WTC11 (cell line): ENCODE data around the gene SPACA7. TPM values are rescaled to one million over a fixed set of nuclear protein-coding genes. Genes with fewer than 3 reads are reported as not detected.
A peak's percentile ranks its signal among the peaks of the same experiment; 100 is the strongest.

Experiments used
- ATAC-seq: fragments of 200-7000 bp; cut with Tn5 transposase; 2 replicates; pipeline ENCODE4 v1.10.0; 2021; ENCODE audit warnings: mild to moderate bottlenecking, moderate library complexity
- CTCF ChIA-PET: fragments of 300-600 bp; sonication (Branson Sonifier 250); formaldehyde crosslinking; loops from one replicate; lab custom pipeline; 2021; ENCODE audit warnings: antibody characterized with exemption; lab: Charles Lee
- POLR2A ChIA-PET: fragments of 350-600 bp; sonication (Branson Sonifier 250); formaldehyde crosslinking; loops from one replicate; lab custom pipeline; 2021; ENCODE audit warnings: antibody characterized with exemption; lab: Charles Lee
- DNase-seq: peaks from one replicate; pipeline ENCODE4 v3.0.0; 2021; ENCODE audit warnings: low spot score
- H3K27ac Mint-ChIP-seq: 2 replicates; pipeline ENCODE4 v1.8.0; 2021; ENCODE audit warnings: mixed read lengths
- H3K27me3 Mint-ChIP-seq: 2 replicates; pipeline ENCODE4 v1.8.0; 2021; ENCODE audit warnings: low read depth, mild to moderate bottlenecking, moderate library complexity, mixed read lengths
- H3K36me3 Mint-ChIP-seq: 2 replicates; pipeline ENCODE4 v1.8.0; 2021; ENCODE audit warnings: mixed read lengths
- H3K4me1 Mint-ChIP-seq: 2 replicates; pipeline ENCODE4 v1.8.0; 2022; ENCODE audit warnings: mixed read lengths
- H3K4me3 Mint-ChIP-seq: 2 replicates; pipeline ENCODE4 v1.8.0; 2021; ENCODE audit warnings: mild to moderate bottlenecking, moderate library complexity, mixed read lengths
- H3K9me3 Mint-ChIP-seq: 2 replicates; pipeline ENCODE4 v1.8.0; 2021; ENCODE audit warnings: mixed read lengths
- ATF1 ChIP-seq: sonication (generic); formaldehyde crosslinking; IDR thresholded peaks from 2 replicates; pipeline ENCODE4 v1.8.1; 2023; ENCODE audit warnings: mild to moderate bottlenecking, moderate library complexity, missing genetic modification reagents
- CREM ChIP-seq: sonication (generic); formaldehyde crosslinking; IDR thresholded peaks from 2 replicates; pipeline ENCODE4 v1.8.1; 2022; ENCODE audit warnings: mild to moderate bottlenecking, missing genetic modification reagents, moderate library complexity
- E2F1 ChIP-seq: sonication (generic); formaldehyde crosslinking; IDR thresholded peaks from 2 replicates; pipeline ENCODE4 v1.8.0; 2022; ENCODE audit warnings: mild to moderate bottlenecking, missing genetic modification reagents
- EMX1 ChIP-seq: fragments of 250-450 bp; sonication (Bioruptor Pico); IDR thresholded peaks from 2 replicates; pipeline ENCODE4 v1.8.0; 2021; ENCODE audit warnings: mild to moderate bottlenecking
- FOXP1 ChIP-seq: sonication (generic); formaldehyde crosslinking; IDR thresholded peaks from 2 replicates; pipeline ENCODE4 v1.8.0; 2022; ENCODE audit warnings: missing genetic modification reagents, mild to moderate bottlenecking, moderate library complexity, borderline replicate concordance
- GTF2I ChIP-seq: fragments of 250-450 bp; sonication (Bioruptor Pico); conservative IDR thresholded peaks from 2 replicates; pipeline ENCODE4 v1.4.0; 2021; ENCODE audit warnings: mild to moderate bottlenecking
- HMGA2 ChIP-seq: fragments of 250-450 bp; sonication (Bioruptor Pico); IDR thresholded peaks from 2 replicates; pipeline ENCODE4 v1.4.0; 2021; ENCODE audit warnings: mild to moderate bottlenecking, moderate library complexity
- JUN ChIP-seq: sonication (generic); formaldehyde crosslinking; IDR thresholded peaks from 2 replicates; pipeline ENCODE4 v1.8.0; 2023; ENCODE audit warnings: mild to moderate bottlenecking, missing genetic modification reagents
- MXD4 ChIP-seq: fragments of 250-450 bp; sonication (Bioruptor Pico); IDR thresholded peaks from 2 replicates; pipeline ENCODE4 v1.8.0; 2021; ENCODE audit warnings: mild to moderate bottlenecking, moderate library complexity, borderline replicate concordance
- NFYB ChIP-seq: sonication (generic); formaldehyde crosslinking; conservative IDR thresholded peaks from 2 replicates; pipeline ENCODE4 v1.8.0; 2022; ENCODE audit warnings: low read depth, missing genetic modification reagents
- NR2C2 ChIP-seq: sonication (generic); formaldehyde crosslinking; IDR thresholded peaks from 2 replicates; pipeline ENCODE4 v1.8.0; 2022; ENCODE audit warnings: mild to moderate bottlenecking, missing genetic modification reagents
- PREB ChIP-seq: sonication (generic); formaldehyde crosslinking; IDR thresholded peaks from 2 replicates; pipeline ENCODE4 v1.8.1; 2022; ENCODE audit warnings: mild to moderate bottlenecking, missing genetic modification reagents, moderate library complexity, borderline replicate concordance
- TEAD1 ChIP-seq: sonication (generic); formaldehyde crosslinking; IDR thresholded peaks from 2 replicates; pipeline ENCODE4 v1.8.0; 2022; ENCODE audit warnings: mild to moderate bottlenecking, missing genetic modification reagents
- TEAD4 ChIP-seq: sonication (generic); formaldehyde crosslinking; IDR thresholded peaks from 2 replicates; pipeline ENCODE4 v1.8.0; 2022; ENCODE audit warnings: mild to moderate bottlenecking, missing genetic modification reagents
- ZNF121 ChIP-seq: sonication (generic); formaldehyde crosslinking; IDR thresholded peaks from 2 replicates; pipeline ENCODE4 v1.8.0; 2023; ENCODE audit warnings: missing genetic modification reagents
- ZNF263 ChIP-seq: sonication (generic); formaldehyde crosslinking; IDR thresholded peaks from 2 replicates; pipeline ENCODE4 v1.8.1; 2022; ENCODE audit warnings: low read depth, mild to moderate bottlenecking, moderate library complexity, missing genetic modification reagents
- ZNF317 ChIP-seq: sonication (generic); formaldehyde crosslinking; IDR thresholded peaks from 2 replicates; pipeline ENCODE4 v1.8.1; 2023; ENCODE audit warnings: low read depth, mild to moderate bottlenecking, moderate library complexity, missing genetic modification reagents, borderline replicate concordance
- ZNF416 ChIP-seq: fragments of 250-450 bp; sonication (Bioruptor Pico); IDR thresholded peaks from 2 replicates; pipeline ENCODE4 v1.9.0; 2021; ENCODE audit warnings: mild to moderate bottlenecking, inconsistent platforms
- ZNF425 ChIP-seq: fragments of 250-450 bp; sonication (Bioruptor Pico); conservative IDR thresholded peaks from 2 replicates; pipeline ENCODE4 v1.9.0; 2021; ENCODE audit warnings: mild to moderate bottlenecking
- total RNA-seq: library from RNA; stranded (reverse); gene quantifications from 3 replicates; pipeline ENCODE4 v1.2.3, GENCODE V29; 2021
- TF ChIP-seq, protein P1 (sequence below): sonication (generic); formaldehyde crosslinking; IDR thresholded peaks from 2 replicates; pipeline ENCODE4 v1.8.1; 2023; ENCODE audit warnings: mild to moderate bottlenecking, missing genetic modification reagents
- TF ChIP-seq, protein P2 (sequence below): fragments of 250-450 bp; sonication (Bioruptor Pico); IDR thresholded peaks from 2 replicates; pipeline ENCODE4 v1.9.0; 2021; ENCODE audit warnings: mild to moderate bottlenecking
- TF ChIP-seq, protein P3 (sequence below): sonication (generic); formaldehyde crosslinking; IDR thresholded peaks from 2 replicates; pipeline ENCODE4 v1.8.1; 2023; ENCODE audit warnings: mild to moderate bottlenecking, missing genetic modification reagents, moderate library complexity

Gene SPACA7
- total RNA-seq, 1 experiment from 2014 or later = not detected

GRCh38 chr13:112330066-112330465, 46.1 kb upstream of the SPACA7 start:
- ChIA-PET CTCF (interaction anchor here (1.1 to 2.3 kb wide), 2 partner anchors 113 to 890 kb away, joined by 3 to 12 read pairs; no protein-coding TSS in a partner anchor), POLR2A (no interaction called here)
- ATAC-seq (no peak), DNase-seq (no peak)
- Mint-ChIP-seq H3K4me1 (peaks cover 18% of the 10 kb centered on the region), H3K27me3 (peaks cover 58% of the 10 kb centered on the region), H3K27ac (no peak overlapping the region), H3K4me3 (no peak overlapping the region; the same call in 1 of the 2 replicates), H3K36me3 (no peaks in the 10 kb centered on the region), H3K9me3 (no peaks in the 10 kb centered on the region)
- no peak for TF ChIP-seq ZNF425
- TF ChIP-seq NFYB (CRISPR knock-in tag) = no peak
- TF ChIP-seq, protein P1, sequence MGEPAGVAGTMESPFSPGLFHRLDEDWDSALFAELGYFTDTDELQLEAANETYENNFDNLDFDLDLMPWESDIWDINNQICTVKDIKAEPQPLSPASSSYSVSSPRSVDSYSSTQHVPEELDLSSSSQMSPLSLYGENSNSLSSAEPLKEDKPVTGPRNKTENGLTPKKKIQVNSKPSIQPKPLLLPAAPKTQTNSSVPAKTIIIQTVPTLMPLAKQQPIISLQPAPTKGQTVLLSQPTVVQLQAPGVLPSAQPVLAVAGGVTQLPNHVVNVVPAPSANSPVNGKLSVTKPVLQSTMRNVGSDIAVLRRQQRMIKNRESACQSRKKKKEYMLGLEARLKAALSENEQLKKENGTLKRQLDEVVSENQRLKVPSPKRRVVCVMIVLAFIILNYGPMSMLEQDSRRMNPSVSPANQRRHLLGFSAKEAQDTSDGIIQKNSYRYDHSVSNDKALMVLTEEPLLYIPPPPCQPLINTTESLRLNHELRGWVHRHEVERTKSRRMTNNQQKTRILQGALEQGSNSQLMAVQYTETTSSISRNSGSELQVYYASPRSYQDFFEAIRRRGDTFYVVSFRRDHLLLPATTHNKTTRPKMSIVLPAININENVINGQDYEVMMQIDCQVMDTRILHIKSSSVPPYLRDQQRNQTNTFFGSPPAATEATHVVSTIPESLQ = no peak
- no peak for TF ChIP-seq PREB (CRISPR knock-in tag)
- TF ChIP-seq, protein P2, sequence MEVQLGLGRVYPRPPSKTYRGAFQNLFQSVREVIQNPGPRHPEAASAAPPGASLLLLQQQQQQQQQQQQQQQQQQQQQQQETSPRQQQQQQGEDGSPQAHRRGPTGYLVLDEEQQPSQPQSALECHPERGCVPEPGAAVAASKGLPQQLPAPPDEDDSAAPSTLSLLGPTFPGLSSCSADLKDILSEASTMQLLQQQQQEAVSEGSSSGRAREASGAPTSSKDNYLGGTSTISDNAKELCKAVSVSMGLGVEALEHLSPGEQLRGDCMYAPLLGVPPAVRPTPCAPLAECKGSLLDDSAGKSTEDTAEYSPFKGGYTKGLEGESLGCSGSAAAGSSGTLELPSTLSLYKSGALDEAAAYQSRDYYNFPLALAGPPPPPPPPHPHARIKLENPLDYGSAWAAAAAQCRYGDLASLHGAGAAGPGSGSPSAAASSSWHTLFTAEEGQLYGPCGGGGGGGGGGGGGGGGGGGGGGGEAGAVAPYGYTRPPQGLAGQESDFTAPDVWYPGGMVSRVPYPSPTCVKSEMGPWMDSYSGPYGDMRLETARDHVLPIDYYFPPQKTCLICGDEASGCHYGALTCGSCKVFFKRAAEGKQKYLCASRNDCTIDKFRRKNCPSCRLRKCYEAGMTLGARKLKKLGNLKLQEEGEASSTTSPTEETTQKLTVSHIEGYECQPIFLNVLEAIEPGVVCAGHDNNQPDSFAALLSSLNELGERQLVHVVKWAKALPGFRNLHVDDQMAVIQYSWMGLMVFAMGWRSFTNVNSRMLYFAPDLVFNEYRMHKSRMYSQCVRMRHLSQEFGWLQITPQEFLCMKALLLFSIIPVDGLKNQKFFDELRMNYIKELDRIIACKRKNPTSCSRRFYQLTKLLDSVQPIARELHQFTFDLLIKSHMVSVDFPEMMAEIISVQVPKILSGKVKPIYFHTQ = no peak
- no peak for TF ChIP-seq EMX1 (CRISPR knock-in tag)
- no peak for TF ChIP-seq GTF2I (CRISPR knock-in tag)
- TF ChIP-seq HMGA2 (CRISPR knock-in tag) = no peak

GRCh38 chr13:112330479-112331381, 45.4 kb upstream of the SPACA7 start:
- POLR2A ChIA-PET = interaction anchor here (0.6 to 1.1 kb wide), 2 partner anchors 258 to 357 kb away, joined by 3 to 9 read pairs; no protein-coding TSS in a partner anchor
- Mint-ChIP-seq H3K27me3 (peaks cover 59% of the 10 kb centered on the region), H3K36me3 (no peaks in the 10 kb centered on the region), H3K4me1 (peaks cover 16% of the 10 kb centered on the region), H3K9me3 (peaks cover 2% of the 10 kb centered on the region; the same call in 1 of the 2 replicates), H3K27ac (no peak overlapping the region), H3K4me3 (peak overlapping the region; percentile 62)
- DNase-seq = no peak
- peak; percentile 57 for ATAC-seq
- TF ChIP-seq ZNF263 (CRISPR knock-in tag) (0 out of 2 replicates have a peak, but pooled peaks have one; percentile 21), MXD4 (CRISPR knock-in tag) (no peak), TEAD4 (CRISPR knock-in tag) (no peak), ATF1 (CRISPR knock-in tag) (peak; percentile 59; the same call in 1 of the 2 replicates), ZNF416 (CRISPR knock-in tag) (no peak), JUN (CRISPR knock-in tag) (no peak), E2F1 (no peak), NR2C2 (no peak), ZNF317 (0 out of 2 replicates have a peak, but pooled peaks have one; percentile 54), CREM (CRISPR knock-in tag) (peak; percentile 24; the same call in 1 of the 2 replicates), FOXP1 (peak; percentile 87; the same call in 1 of the 2 replicates), TEAD1 (CRISPR knock-in tag) (no peak), ZNF121 (no peak)
- TF ChIP-seq, protein P3, sequence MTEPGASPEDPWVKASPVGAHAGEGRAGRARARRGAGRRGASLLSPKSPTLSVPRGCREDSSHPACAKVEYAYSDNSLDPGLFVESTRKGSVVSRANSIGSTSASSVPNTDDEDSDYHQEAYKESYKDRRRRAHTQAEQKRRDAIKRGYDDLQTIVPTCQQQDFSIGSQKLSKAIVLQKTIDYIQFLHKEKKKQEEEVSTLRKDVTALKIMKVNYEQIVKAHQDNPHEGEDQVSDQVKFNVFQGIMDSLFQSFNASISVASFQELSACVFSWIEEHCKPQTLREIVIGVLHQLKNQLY (CRISPR knock-in tag) = 0 out of 2 replicates have a peak, but pooled peaks have one; percentile 77
- CTCF ChIA-PET = interaction anchor here (1.0 to 2.3 kb wide), 4 partner anchors 9 to 891 kb away, joined by 3 to 12 read pairs (median 4); no protein-coding TSS in a partner anchor
